Prostate gland (tissue), 2 donors: ENCODE results near the gene SIK2.

Experiments
- CTCF ChIP-seq, 4 experiments: fragments of 200-600 bp in 2 of 4; fragments of 450-650 bp in 2 of 4; sonication (generic) in 2 of 4; IDR thresholded peaks; 1 replicate in 3 of 4; 2 replicates in 1 of 4; pipeline ENCODE4 v1.5.1; 2016 to 2019; ENCODE audit warnings: antibody characterized with exemption in 4 of 4, mild to moderate bottlenecking in 2 of 4, moderate library complexity in 2 of 4
- POLR2A ChIP-seq: fragments of 450-650 bp; IDR thresholded peaks from one replicate; pipeline ENCODE4 v1.6.1; 2016; ENCODE audit warnings: antibody characterized with exemption, mild to moderate bottlenecking
- POLR2AphosphoS5 ChIP-seq: sonication (generic); formaldehyde crosslinking; IDR thresholded peaks from one replicate; pipeline ENCODE4 v1.6.1; 2017; ENCODE audit warnings: antibody characterized with exemption

- TF ChIP-seq CTCF (IDR thresholded peaks at IDR 0.05) (no peak), POLR2AphosphoS5 (no peak), POLR2A (no peak)
Observed at GRCh38 chr11:111762526-111762925, 160.3 kb downstream of the SIK2 start.
